Stimulated activated CD8-positive, alpha-beta memory T cell treated with anti-CD3 and anti-CD28 coated beads, Interleukin-4, amount 100 ng/mL, for 48 hours (primary cell): ENCODE results near the gene TMEM11.

ENCODE experiments used
- DNase-seq: peaks from one replicate; pipeline ENCODE4 v3.0.0-alpha.2; 2020

TMEM11 gene

DNA sequence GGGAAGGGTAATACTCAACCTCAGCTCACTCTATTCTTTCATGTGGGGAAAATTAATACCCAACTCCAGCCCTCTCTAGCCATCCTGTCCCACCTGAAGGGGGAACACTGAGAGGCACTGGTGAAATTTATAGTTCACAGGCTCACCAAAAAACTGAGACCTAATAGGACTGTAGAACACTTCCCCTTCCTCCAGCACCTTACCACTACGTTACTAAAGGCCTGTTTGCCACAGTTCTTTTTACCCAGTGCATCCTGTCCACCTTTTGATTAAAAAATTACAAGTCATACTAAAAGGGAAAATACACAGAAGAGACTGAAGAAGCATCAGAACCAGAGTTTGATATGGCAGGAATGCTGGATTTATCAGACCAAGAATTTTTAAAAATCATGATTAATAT lies 61.2 kb downstream of the TMEM11 start:
- no peak for DNase-seq

DNA sequence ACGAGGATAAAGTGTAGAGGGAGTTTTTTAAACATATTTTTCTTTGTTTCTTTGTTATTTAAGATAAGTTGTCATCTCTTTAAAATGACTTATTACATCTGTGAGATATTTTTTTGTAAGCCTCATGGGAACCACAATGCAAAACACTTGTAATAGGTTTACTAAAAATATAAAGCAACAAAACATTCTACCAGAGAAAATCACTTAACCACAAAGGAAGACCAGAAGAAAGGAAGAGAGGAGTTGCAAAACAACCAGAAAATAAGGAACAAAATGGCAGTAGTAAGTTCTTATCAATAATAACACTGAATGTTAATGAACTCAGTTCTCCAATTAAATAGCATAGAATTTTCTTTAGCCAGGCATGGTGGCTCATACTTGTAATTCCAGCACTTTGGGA lies 64.3 kb downstream of the TMEM11 start:
- DNase-seq = no peak
